GM23338 (cell line): Measurements from ENCODE around the gene POU3F2. TPM values are rescaled to one million over a fixed set of nuclear protein-coding genes. Genes with fewer than 3 reads are reported as not detected.

ENCODE experiments used
- ATAC-seq: fragments of 200-7000 bp; cut with Tn5 transposase; 3 replicates; pipeline ENCODE4 v1.9.1; 2020
- DNase-seq: peaks from one replicate; pipeline ENCODE4 v3.0.0-alpha.2; 2015; ENCODE audit warnings: low spot score
- H2AFZ ChIP-seq: fragments of 200-600 bp; sonication (generic); 2 replicates; pipeline ENCODE4 v1.8.0; 2016; ENCODE audit warnings: antibody characterized with exemption, mild to moderate bottlenecking, moderate library complexity
- H3F3A ChIP-seq: fragments of 200-600 bp; sonication (generic); replicated peaks from 2 replicates; pipeline ENCODE4 v1.8.0; 2017; ENCODE audit warnings: antibody characterized with exemption, mixed run types, low read depth
- H3K27ac ChIP-seq: fragments of 200-600 bp; sonication (generic); 2 replicates; pipeline ENCODE4 v1.6.1; 2016; ENCODE audit warnings: low read depth
- H3K27me3 ChIP-seq: fragments of 200-600 bp; sonication (generic); 2 replicates; pipeline ENCODE4 v1.8.0; 2016; ENCODE audit warnings: mild to moderate bottlenecking, mixed run types, moderate library complexity; ENCODE audit not compliant: insufficient read depth
- H3K36me3 ChIP-seq: fragments of 200-600 bp; sonication (generic); 2 replicates; pipeline ENCODE4 v1.8.0; 2016; ENCODE audit warnings: mild to moderate bottlenecking; ENCODE audit not compliant: insufficient read depth
- H3K4me1 ChIP-seq: fragments of 200-600 bp; sonication (generic); 2 replicates; pipeline ENCODE4 v1.8.0; 2016; ENCODE audit warnings: mild to moderate bottlenecking, moderate library complexity; ENCODE audit not compliant: insufficient read depth
- H3K4me2 ChIP-seq: fragments of 200-600 bp; sonication (generic); 2 replicates; pipeline ENCODE4 v1.7.1; 2017; ENCODE audit warnings: mixed run types
- H3K4me3 ChIP-seq: fragments of 200-600 bp; sonication (generic); 2 replicates; pipeline ENCODE4 v1.6.1; 2016; ENCODE audit warnings: mixed run types
- H3K79me2 ChIP-seq: fragments of 200-600 bp; sonication (generic); replicated peaks from 2 replicates; pipeline ENCODE4 v1.8.0; 2017; ENCODE audit warnings: mild to moderate bottlenecking; ENCODE audit not compliant: insufficient read depth
- H3K9me2 ChIP-seq: fragments of 200-600 bp; sonication (generic); 2 replicates; pipeline ENCODE4 v1.8.0; 2017; ENCODE audit not compliant: insufficient read depth
- H4K20me1 ChIP-seq: fragments of 200-600 bp; sonication (generic); replicated peaks from 2 replicates; pipeline ENCODE4 v1.8.0; 2017; ENCODE audit warnings: mild to moderate bottlenecking; ENCODE audit not compliant: insufficient read depth
- H3K27ac Mint-ChIP-seq: 2 replicates; pipeline ENCODE4 v1.8.0; 2020; ENCODE audit warnings: inconsistent platforms, mild to moderate bottlenecking, moderate library complexity, mixed read lengths
- H3K27me3 Mint-ChIP-seq: 3 replicates; pipeline ENCODE4 v1.8.0; 2022; ENCODE audit warnings: low read depth, mild to moderate bottlenecking, moderate library complexity, mixed read lengths, inconsistent platforms; ENCODE audit not compliant: insufficient read depth, poor library complexity
- H3K36me3 Mint-ChIP-seq: 3 replicates; pipeline ENCODE4 v1.8.0; 2021; ENCODE audit warnings: low read depth, mild to moderate bottlenecking, inconsistent platforms, moderate library complexity, mixed read lengths
- H3K4me1 Mint-ChIP-seq: 3 replicates; pipeline ENCODE4 v1.8.0; 2020; ENCODE audit warnings: mild to moderate bottlenecking, inconsistent platforms, mixed read lengths
- H3K4me3 Mint-ChIP-seq: 3 replicates; pipeline ENCODE4 v1.8.0; 2021; ENCODE audit warnings: moderate library complexity, mild to moderate bottlenecking, inconsistent platforms, mixed read lengths
- H3K9me3 Mint-ChIP-seq: 3 replicates; pipeline ENCODE4 v1.8.0; 2020; ENCODE audit warnings: moderate library complexity, mild to moderate bottlenecking, inconsistent platforms, mixed read lengths
- CREB1 ChIP-seq: fragments of 250-450 bp; sonication (Bioruptor Pico); IDR thresholded peaks from 2 replicates; pipeline ENCODE4 v1.5.0; 2020; ENCODE audit warnings: low read depth, mild to moderate bottlenecking, moderate library complexity
- EZH2 ChIP-seq: fragments of 200-600 bp; sonication (generic); IDR thresholded peaks from one replicate; pipeline ENCODE4 v1.8.0; 2017; ENCODE audit warnings: antibody characterized with exemption, mild to moderate bottlenecking, low read depth; ENCODE audit not compliant: unreplicated experiment
- EZH2phosphoT487 ChIP-seq: fragments of 200-600 bp; sonication (generic); IDR thresholded peaks from one replicate; pipeline ENCODE4 v1.8.1; 2018; ENCODE audit warnings: antibody characterized with exemption; ENCODE audit not compliant: unreplicated experiment
- JUNB ChIP-seq: IDR thresholded peaks from one replicate; pipeline ENCODE4 v1.6.1; 2016; ENCODE audit warnings: antibody characterized with exemption; ENCODE audit not compliant: unreplicated experiment
- NANOG ChIP-seq: IDR thresholded peaks from 2 replicates; pipeline ENCODE4 v1.6.1; 2016; ENCODE audit warnings: antibody characterized with exemption, borderline replicate concordance
- POLR2AphosphoS5 ChIP-seq: IDR thresholded peaks from 2 replicates; pipeline ENCODE4 v1.6.1; 2016; ENCODE audit warnings: antibody characterized with exemption, low read depth
- STAT1 ChIP-seq: IDR thresholded peaks from one replicate; pipeline ENCODE4 v1.6.1; 2016; ENCODE audit warnings: antibody characterized with exemption; ENCODE audit not compliant: unreplicated experiment
- ZNF114 ChIP-seq: fragments of 250-450 bp; sonication (Bioruptor Pico); IDR thresholded peaks from 2 replicates; pipeline ENCODE4 v1.5.0; 2020; ENCODE audit warnings: mild to moderate bottlenecking, moderate library complexity
- ZNF331 ChIP-seq: fragments of 250-450 bp; sonication (Bioruptor Pico); IDR thresholded peaks from 2 replicates; pipeline ENCODE4 v1.5.0; 2020; ENCODE audit warnings: low read depth, mild to moderate bottlenecking, moderate library complexity
- polyA plus RNA-seq: library from polyadenylated mRNA; unstranded; fragments of >200 nt; fragmentation: Nextera tagmentation; extraction: Ambion mirVana; gene quantifications from 2 replicates; pipeline ENCODE4 v1.2.1, GENCODE V29; 2016
- total RNA-seq: library from RNA; depleted of rRNA; stranded (reverse); fragments of >200 nt; shearing (Covaris generic); gene quantifications from 2 replicates; pipeline ENCODE4 v1.2.3, GENCODE V29; 2014
- TF ChIP-seq, protein P1 (sequence below): IDR thresholded peaks from 2 replicates; pipeline ENCODE4 v1.6.1; 2016; ENCODE audit warnings: antibody characterized with exemption
- TF ChIP-seq, protein P2 (sequence below): fragments of 250-450 bp; sonication (Bioruptor Pico); IDR thresholded peaks from 2 replicates; pipeline ENCODE4 v1.5.0; 2020; ENCODE audit warnings: mild to moderate bottlenecking, moderate library complexity
- TF ChIP-seq, protein P3 (sequence below), 2 experiments: fragments of 200-600 bp in 1 of 2; sonication (generic) in 1 of 2; conservative IDR thresholded peaks; 2 replicates each; pipeline versions ENCODE4 v1.5.1 to v1.6.1; 2016 to 2017; ENCODE audit warnings: antibody characterized with exemption in 2 of 2, low read depth in 2 of 2, mild to moderate bottlenecking in 2 of 2, moderate library complexity in 1 of 2
- TF ChIP-seq, protein P4 (sequence below): IDR thresholded peaks from one replicate; pipeline ENCODE4 v1.6.1; 2018; ENCODE audit warnings: antibody characterized with exemption; ENCODE audit not compliant: unreplicated experiment

Gene POU3F2
- total and polyA plus RNA-seq, 2 experiments from 2014 or later, result 0.26 to 0.76 TPM

DNA sequence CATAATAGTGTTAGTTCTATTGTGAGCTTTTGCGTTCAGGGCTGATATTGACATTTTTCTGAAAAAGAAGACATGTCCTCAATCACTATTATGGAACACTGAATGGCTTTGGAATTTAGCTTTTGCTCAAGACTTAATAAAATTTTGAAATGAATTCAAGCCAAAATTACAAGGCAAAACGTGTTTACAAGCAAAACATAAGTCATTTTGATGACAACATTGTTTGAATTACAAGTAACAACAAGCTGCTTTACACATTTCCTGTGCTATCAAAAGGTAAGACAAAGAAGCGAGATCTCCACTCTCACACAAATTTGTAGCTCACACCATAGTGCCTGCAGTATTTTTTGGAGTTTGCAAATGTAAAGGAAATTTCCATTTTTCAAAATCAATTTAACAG, 37.4 kb downstream of the POU3F2 start:
- H3K27me3 ChIP-seq, result no peaks in the 10 kb centered on the region
- no peaks in the 10 kb centered on the region for H3K4me1 Mint-ChIP-seq
- H3K4me1 ChIP-seq, result no peaks in the 10 kb centered on the region
- no peaks in the 10 kb centered on the region for H3K79me2 ChIP-seq
- ATAC-seq (no peak), DNase-seq (no peak)
- no peaks in the 10 kb centered on the region for H3K9me2 ChIP-seq
- H2AFZ ChIP-seq, result no peak overlapping the region
- no peaks in the 10 kb centered on the region for H3K9me3 Mint-ChIP-seq
- no peak overlapping the region for H3K4me3 ChIP-seq
- no peaks in the 10 kb centered on the region for H4K20me1 ChIP-seq
- H3K4me3 Mint-ChIP-seq, result no peak overlapping the region
- H3K4me2 ChIP-seq, result no peak overlapping the region
- H3K27me3 Mint-ChIP-seq, result peaks cover 2% of the 10 kb centered on the region
- no peaks in the 10 kb centered on the region for H3K36me3 Mint-ChIP-seq
- no peak overlapping the region for H3K27ac ChIP-seq
- no peaks in the 10 kb centered on the region for H3F3A ChIP-seq
- no peaks in the 10 kb centered on the region for H3K36me3 ChIP-seq
- no peak for TF ChIP-seq NANOG
- TF ChIP-seq CREB1 (CRISPR knock-in tag), result no peak
- TF ChIP-seq, protein P1, sequence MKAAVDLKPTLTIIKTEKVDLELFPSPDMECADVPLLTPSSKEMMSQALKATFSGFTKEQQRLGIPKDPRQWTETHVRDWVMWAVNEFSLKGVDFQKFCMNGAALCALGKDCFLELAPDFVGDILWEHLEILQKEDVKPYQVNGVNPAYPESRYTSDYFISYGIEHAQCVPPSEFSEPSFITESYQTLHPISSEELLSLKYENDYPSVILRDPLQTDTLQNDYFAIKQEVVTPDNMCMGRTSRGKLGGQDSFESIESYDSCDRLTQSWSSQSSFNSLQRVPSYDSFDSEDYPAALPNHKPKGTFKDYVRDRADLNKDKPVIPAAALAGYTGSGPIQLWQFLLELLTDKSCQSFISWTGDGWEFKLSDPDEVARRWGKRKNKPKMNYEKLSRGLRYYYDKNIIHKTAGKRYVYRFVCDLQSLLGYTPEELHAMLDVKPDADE, result no peak
- TF ChIP-seq, protein P2, sequence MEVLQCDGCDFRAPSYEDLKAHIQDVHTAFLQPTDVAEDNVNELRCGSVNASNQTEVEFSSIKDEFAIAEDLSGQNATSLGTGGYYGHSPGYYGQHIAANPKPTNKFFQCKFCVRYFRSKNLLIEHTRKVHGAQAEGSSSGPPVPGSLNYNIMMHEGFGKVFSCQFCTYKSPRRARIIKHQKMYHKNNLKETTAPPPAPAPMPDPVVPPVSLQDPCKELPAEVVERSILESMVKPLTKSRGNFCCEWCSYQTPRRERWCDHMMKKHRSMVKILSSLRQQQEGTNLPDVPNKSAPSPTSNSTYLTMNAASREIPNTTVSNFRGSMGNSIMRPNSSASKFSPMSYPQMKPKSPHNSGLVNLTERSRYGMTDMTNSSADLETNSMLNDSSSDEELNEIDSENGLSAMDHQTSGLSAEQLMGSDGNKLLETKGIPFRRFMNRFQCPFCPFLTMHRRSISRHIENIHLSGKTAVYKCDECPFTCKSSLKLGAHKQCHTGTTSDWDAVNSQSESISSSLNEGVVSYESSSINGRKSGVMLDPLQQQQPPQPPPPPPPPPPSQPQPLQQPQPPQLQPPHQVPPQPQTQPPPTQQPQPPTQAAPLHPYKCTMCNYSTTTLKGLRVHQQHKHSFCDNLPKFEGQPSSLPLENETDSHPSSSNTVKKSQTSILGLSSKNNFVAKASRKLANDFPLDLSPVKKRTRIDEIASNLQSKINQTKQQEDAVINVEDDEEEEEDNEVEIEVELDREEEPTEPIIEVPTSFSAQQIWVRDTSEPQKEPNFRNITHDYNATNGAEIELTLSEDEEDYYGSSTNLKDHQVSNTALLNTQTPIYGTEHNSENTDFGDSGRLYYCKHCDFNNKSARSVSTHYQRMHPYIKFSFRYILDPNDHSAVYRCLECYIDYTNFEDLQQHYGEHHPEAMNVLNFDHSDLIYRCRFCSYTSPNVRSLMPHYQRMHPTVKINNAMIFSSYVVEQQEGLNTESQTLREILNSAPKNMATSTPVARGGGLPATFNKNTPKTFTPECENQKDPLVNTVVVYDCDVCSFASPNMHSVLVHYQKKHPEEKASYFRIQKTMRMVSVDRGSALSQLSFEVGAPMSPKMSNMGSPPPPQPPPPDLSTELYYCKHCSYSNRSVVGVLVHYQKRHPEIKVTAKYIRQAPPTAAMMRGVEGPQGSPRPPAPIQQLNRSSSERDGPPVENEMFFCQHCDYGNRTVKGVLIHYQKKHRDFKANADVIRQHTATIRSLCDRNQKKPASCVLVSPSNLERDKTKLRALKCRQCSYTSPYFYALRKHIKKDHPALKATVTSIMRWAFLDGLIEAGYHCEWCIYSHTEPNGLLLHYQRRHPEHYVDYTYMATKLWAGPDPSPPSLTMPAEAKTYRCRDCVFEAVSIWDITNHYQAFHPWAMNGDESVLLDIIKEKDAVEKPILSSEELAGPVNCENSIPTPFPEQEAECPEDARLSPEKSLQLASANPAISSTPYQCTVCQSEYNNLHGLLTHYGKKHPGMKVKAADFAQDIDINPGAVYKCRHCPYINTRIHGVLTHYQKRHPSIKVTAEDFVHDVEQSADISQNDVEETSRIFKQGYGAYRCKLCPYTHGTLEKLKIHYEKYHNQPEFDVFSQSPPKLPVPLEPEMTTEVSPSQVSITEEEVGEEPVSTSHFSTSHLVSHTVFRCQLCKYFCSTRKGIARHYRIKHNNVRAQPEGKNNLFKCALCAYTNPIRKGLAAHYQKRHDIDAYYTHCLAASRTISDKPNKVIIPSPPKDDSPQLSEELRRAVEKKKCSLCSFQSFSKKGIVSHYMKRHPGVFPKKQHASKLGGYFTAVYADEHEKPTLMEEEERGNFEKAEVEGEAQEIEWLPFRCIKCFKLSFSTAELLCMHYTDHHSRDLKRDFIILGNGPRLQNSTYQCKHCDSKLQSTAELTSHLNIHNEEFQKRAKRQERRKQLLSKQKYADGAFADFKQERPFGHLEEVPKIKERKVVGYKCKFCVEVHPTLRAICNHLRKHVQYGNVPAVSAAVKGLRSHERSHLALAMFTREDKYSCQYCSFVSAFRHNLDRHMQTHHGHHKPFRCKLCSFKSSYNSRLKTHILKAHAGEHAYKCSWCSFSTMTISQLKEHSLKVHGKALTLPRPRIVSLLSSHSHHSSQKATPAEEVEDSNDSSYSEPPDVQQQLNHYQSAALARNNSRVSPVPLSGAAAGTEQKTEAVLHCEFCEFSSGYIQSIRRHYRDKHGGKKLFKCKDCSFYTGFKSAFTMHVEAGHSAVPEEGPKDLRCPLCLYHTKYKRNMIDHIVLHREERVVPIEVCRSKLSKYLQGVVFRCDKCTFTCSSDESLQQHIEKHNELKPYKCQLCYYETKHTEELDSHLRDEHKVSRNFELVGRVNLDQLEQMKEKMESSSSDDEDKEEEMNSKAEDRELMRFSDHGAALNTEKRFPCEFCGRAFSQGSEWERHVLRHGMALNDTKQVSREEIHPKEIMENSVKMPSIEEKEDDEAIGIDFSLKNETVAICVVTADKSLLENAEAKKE, result no peak
- TF ChIP-seq, protein P3, sequence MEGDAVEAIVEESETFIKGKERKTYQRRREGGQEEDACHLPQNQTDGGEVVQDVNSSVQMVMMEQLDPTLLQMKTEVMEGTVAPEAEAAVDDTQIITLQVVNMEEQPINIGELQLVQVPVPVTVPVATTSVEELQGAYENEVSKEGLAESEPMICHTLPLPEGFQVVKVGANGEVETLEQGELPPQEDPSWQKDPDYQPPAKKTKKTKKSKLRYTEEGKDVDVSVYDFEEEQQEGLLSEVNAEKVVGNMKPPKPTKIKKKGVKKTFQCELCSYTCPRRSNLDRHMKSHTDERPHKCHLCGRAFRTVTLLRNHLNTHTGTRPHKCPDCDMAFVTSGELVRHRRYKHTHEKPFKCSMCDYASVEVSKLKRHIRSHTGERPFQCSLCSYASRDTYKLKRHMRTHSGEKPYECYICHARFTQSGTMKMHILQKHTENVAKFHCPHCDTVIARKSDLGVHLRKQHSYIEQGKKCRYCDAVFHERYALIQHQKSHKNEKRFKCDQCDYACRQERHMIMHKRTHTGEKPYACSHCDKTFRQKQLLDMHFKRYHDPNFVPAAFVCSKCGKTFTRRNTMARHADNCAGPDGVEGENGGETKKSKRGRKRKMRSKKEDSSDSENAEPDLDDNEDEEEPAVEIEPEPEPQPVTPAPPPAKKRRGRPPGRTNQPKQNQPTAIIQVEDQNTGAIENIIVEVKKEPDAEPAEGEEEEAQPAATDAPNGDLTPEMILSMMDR (conservative IDR thresholded peaks at IDR 0.05; ENCODE audit: low read depth in 2 of 2), result no peak
- TF ChIP-seq ZNF331 (CRISPR knock-in tag), result no peak
- TF ChIP-seq, protein P4, sequence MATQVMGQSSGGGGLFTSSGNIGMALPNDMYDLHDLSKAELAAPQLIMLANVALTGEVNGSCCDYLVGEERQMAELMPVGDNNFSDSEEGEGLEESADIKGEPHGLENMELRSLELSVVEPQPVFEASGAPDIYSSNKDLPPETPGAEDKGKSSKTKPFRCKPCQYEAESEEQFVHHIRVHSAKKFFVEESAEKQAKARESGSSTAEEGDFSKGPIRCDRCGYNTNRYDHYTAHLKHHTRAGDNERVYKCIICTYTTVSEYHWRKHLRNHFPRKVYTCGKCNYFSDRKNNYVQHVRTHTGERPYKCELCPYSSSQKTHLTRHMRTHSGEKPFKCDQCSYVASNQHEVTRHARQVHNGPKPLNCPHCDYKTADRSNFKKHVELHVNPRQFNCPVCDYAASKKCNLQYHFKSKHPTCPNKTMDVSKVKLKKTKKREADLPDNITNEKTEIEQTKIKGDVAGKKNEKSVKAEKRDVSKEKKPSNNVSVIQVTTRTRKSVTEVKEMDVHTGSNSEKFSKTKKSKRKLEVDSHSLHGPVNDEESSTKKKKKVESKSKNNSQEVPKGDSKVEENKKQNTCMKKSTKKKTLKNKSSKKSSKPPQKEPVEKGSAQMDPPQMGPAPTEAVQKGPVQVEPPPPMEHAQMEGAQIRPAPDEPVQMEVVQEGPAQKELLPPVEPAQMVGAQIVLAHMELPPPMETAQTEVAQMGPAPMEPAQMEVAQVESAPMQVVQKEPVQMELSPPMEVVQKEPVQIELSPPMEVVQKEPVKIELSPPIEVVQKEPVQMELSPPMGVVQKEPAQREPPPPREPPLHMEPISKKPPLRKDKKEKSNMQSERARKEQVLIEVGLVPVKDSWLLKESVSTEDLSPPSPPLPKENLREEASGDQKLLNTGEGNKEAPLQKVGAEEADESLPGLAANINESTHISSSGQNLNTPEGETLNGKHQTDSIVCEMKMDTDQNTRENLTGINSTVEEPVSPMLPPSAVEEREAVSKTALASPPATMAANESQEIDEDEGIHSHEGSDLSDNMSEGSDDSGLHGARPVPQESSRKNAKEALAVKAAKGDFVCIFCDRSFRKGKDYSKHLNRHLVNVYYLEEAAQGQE, result no peak
- no peak for TF ChIP-seq ZNF114 (CRISPR knock-in tag)
- no peak for TF ChIP-seq EZH2phosphoT487
- TF ChIP-seq EZH2, result no peak
- TF ChIP-seq JUNB, result no peak
- TF ChIP-seq POLR2AphosphoS5, result no peak
- TF ChIP-seq STAT1, result no peak
- no peak overlapping the region for H3K27ac Mint-ChIP-seq
